Measurements from ENCODE around the gene R3HDML. TPM values are rescaled to one million over a fixed set of nuclear protein-coding genes. Genes with fewer than 3 reads are reported as not detected.

Gene R3HDML
- total and polyA plus RNA-seq, 9 of the 15 experiments (the other 6 are each of a cell fraction or from before 2014, with no cell fraction given): not detected

DNA sequence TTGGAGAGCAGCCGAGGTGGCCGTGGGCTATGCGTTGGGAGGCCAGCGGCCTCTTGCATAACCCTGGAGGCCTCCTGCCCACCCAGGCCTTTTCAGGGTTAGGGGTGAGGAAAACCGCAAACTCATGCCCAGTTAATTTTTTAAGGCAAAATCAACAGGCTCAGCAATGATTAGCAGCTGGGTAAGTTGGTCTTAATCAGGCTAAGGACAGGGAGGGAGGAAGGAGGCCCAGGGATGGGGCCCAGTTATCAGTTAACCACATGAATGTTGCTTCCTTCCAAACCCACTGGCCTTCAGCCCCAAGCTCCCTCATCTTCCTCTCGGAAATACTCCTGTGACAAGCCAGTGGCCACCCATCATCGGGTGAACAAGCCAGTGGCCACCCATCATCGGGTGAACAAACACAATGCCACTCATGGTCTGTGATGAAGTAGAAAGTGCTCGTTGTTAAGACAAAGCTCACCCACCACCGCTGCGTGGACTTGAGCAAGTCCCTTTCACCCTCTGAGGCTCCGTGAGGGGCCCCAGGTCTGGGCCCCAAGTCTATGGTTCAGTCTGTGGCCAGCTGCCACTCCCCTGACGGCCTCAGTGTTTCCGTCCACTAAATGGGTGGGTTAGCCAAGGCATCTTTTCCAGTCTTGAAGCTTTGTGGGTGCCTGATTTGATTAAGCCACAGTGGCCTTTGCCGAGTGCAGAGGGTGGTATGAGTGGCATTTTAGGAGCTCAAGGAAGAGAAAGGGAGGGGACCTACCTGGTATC, 58.0 kb downstream of the R3HDML start (continued):
- no peak for TF ChIP-seq NFE2L1 (tag; IDR thresholded peaks at IDR 0.05; ENCODE audit: borderline replicate concordance, low read depth)
- no peak for TF ChIP-seq ZNF79 (CRISPR knock-in tag; IDR thresholded peaks at IDR 0.05; ENCODE audit: low read depth)
- no peak for TF ChIP-seq PTTG1 (tag; IDR thresholded peaks at IDR 0.05; ENCODE audit: low read depth)
- TF ChIP-seq TEAD2 (tag; IDR thresholded peaks at IDR 0.05): no peak
- TF ChIP-seq L3MBTL2 (IDR thresholded peaks at IDR 0.05): no peak
- TF ChIP-seq ESRRB (CRISPR knock-in tag; IDR thresholded peaks at IDR 0.05; ENCODE audit: borderline replicate concordance): no peak
- no peak for TF ChIP-seq HNRNPH1 (optimal IDR thresholded peaks at IDR 0.05; ENCODE audit: low read depth, low read length)
- no peak for TF ChIP-seq PTRF (tag; IDR thresholded peaks at IDR 0.05)
- TF ChIP-seq, protein P1, sequence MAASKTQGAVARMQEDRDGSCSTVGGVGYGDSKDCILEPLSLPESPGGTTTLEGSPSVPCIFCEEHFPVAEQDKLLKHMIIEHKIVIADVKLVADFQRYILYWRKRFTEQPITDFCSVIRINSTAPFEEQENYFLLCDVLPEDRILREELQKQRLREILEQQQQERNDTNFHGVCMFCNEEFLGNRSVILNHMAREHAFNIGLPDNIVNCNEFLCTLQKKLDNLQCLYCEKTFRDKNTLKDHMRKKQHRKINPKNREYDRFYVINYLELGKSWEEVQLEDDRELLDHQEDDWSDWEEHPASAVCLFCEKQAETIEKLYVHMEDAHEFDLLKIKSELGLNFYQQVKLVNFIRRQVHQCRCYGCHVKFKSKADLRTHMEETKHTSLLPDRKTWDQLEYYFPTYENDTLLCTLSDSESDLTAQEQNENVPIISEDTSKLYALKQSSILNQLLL (CRISPR knock-in tag; IDR thresholded peaks at IDR 0.05; ENCODE audit: borderline replicate concordance): no peak
- TF ChIP-seq PRMT5 (CRISPR knock-in tag; IDR thresholded peaks at IDR 0.05): no peak
- TF ChIP-seq, protein P2, sequence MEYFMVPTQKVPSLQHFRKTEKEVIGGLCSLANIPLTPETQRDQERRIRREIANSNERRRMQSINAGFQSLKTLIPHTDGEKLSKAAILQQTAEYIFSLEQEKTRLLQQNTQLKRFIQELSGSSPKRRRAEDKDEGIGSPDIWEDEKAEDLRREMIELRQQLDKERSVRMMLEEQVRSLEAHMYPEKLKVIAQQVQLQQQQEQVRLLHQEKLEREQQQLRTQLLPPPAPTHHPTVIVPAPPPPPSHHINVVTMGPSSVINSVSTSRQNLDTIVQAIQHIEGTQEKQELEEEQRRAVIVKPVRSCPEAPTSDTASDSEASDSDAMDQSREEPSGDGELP (CRISPR knock-in tag; IDR thresholded peaks at IDR 0.05; ENCODE audit: borderline replicate concordance): peak; percentile 50; the same call in 1 of the 2 replicates
- TF ChIP-seq ZNF354B (CRISPR knock-in tag; IDR thresholded peaks at IDR 0.05): no peak
- no peak for TF ChIP-seq ZNF57 (CRISPR knock-in tag; IDR thresholded peaks at IDR 0.05)
- peak; percentile 38; the same call in 1 of the 2 replicates for TF ChIP-seq ETV5 (CRISPR knock-in tag; IDR thresholded peaks at IDR 0.05; ENCODE audit: low read depth)
- TF ChIP-seq DIDO1 (tag; IDR thresholded peaks at IDR 0.05; ENCODE audit: low read depth): no peak
- no peak for TF ChIP-seq BRD4 (IDR thresholded peaks at IDR 0.05)
- TF ChIP-seq CCNT2 (IDR thresholded peaks at IDR 0.05; ENCODE audit: borderline replicate concordance, extremely low read depth, insufficient read length, low read depth, low read length): no peak
- no peak for TF ChIP-seq MYC (IDR thresholded peaks at IDR 0.05; ENCODE audit: low read depth, low read length)
- no peak for TF ChIP-seq MYC (CRISPR knock-in tag; IDR thresholded peaks at IDR 0.05; ENCODE audit: borderline replicate concordance, low read depth)
- no peak for TF ChIP-seq HNRNPLL (IDR thresholded peaks at IDR 0.05; ENCODE audit: low read depth, low read length, poor library complexity, severe bottlenecking)
- no peak for TF ChIP-seq CCAR2 (IDR thresholded peaks at IDR 0.05; ENCODE audit: low read depth, low read length)
- no peak for TF ChIP-seq POLR2A (conservative IDR thresholded peaks at IDR 0.05)
- no peak for TF ChIP-seq KDM5B (IDR thresholded peaks at IDR 0.05; ENCODE audit: insufficient replicate concordance, low read depth, low read length)
- TF ChIP-seq RFX1 (IDR thresholded peaks at IDR 0.05): no peak
- no peak for TF ChIP-seq ZNF431 (CRISPR knock-in tag; IDR thresholded peaks at IDR 0.05)
- TF ChIP-seq NUFIP1 (IDR thresholded peaks at IDR 0.05; ENCODE audit: partially characterized antibody): no peak
- TF ChIP-seq BACH1 (tag; IDR thresholded peaks at IDR 0.05): peak; percentile 70; the same call in 1 of the 2 replicates
- TF ChIP-seq CHD1 (IDR thresholded peaks at IDR 0.05; ENCODE audit: low read length): no peak
- no peak for TF ChIP-seq CBX3 (IDR thresholded peaks at IDR 0.05; ENCODE audit: borderline replicate concordance in 1 of 2, low read length in 2 of 2)

All from K562 (cell line).